ENCODE data around the gene BEGAIN. TPM values are rescaled to one million over a fixed set of nuclear protein-coding genes. Genes with fewer than 3 reads are reported as not detected.

The BEGAIN gene
- polyA plus RNA-seq, 2 of the 4 experiments (the other 2 are of a cell fraction), result 1.4 to 3.7 TPM

DNA sequence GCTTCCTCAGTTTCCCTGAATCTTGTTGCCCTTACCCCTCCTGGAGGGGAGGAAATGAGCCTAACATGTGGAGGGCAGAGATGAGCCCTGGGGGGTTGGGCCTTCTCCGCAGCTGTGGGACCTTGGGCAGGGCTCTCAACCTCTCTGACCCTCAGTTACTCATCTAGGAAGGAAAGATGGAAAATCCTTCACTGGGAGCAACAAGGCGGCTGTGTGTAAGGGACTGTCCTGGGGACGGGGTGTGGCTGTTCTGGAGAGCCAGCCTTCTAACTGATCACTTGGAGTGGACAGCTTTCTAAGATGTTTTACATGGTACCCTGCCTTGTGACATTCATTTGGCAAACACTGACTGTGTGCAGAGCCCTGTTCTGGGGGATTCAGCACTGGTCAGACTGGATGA is 14.7 kb downstream of the BEGAIN start (continued):
- TF ChIP-seq HOXB5 (CRISPR knock-in tag; IDR thresholded peaks at IDR 0.05) (no peak), EHMT2 (IDR thresholded peaks at IDR 0.05; ENCODE audit: low read depth) (no peak), RAD21 (conservative IDR thresholded peaks at IDR 0.05 in 1 of 2, IDR thresholded peaks at IDR 0.05 in 1 of 2) (no peak)

GRCh38 chr14:100571837-100572236 is 15.4 kb downstream of the BEGAIN start:
- 86% methylated on average over 14 of the region's 16 CpGs for WGBS (ENCODE audit: missing lambda C conversion rate)
- H3K9me3 ChIP-seq, result no peaks in the 10 kb centered on the region
- H3K4me2 ChIP-seq, result no peak overlapping the region
- H3K4me3 ChIP-seq, result no peak overlapping the region
- peaks cover 7% of the 10 kb centered on the region; the same call in 1 of the 3 replicates for H3K4me1 ChIP-seq
- CTCF ChIA-PET, result interaction anchor here (1.0 to 1.6 kb wide), 6 partner anchors 74 to 187 kb away, joined by 3 to 5 read pairs (median 4); no protein-coding TSS in a partner anchor
- POLR2A ChIA-PET, result no interaction called here
- no peak for ATAC-seq
- FAIRE-seq, result no peak
- no peak for DNase-seq (ENCODE audit: low read depth in 1 of 2, low spot score in 1 of 2)
- no peak for TF ChIP-seq CBX8 (IDR thresholded peaks at IDR 0.05)
- no peak for TF ChIP-seq KDM1A (IDR thresholded peaks at IDR 0.05; ENCODE audit: low read depth)
- TF ChIP-seq CEBPB (IDR thresholded peaks at IDR 0.05), result no peak
- TF ChIP-seq, protein P1, sequence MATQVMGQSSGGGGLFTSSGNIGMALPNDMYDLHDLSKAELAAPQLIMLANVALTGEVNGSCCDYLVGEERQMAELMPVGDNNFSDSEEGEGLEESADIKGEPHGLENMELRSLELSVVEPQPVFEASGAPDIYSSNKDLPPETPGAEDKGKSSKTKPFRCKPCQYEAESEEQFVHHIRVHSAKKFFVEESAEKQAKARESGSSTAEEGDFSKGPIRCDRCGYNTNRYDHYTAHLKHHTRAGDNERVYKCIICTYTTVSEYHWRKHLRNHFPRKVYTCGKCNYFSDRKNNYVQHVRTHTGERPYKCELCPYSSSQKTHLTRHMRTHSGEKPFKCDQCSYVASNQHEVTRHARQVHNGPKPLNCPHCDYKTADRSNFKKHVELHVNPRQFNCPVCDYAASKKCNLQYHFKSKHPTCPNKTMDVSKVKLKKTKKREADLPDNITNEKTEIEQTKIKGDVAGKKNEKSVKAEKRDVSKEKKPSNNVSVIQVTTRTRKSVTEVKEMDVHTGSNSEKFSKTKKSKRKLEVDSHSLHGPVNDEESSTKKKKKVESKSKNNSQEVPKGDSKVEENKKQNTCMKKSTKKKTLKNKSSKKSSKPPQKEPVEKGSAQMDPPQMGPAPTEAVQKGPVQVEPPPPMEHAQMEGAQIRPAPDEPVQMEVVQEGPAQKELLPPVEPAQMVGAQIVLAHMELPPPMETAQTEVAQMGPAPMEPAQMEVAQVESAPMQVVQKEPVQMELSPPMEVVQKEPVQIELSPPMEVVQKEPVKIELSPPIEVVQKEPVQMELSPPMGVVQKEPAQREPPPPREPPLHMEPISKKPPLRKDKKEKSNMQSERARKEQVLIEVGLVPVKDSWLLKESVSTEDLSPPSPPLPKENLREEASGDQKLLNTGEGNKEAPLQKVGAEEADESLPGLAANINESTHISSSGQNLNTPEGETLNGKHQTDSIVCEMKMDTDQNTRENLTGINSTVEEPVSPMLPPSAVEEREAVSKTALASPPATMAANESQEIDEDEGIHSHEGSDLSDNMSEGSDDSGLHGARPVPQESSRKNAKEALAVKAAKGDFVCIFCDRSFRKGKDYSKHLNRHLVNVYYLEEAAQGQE (IDR thresholded peaks at IDR 0.05), result no peak
- TF ChIP-seq RFX5 (IDR thresholded peaks at IDR 0.05), result no peak
- TF ChIP-seq CTCF (IDR thresholded peaks at IDR 0.05), result no peak
- no peak overlapping the region for H3K27ac ChIP-seq

GRCh38 chr14:100570726-100571454 is 16.3 kb downstream of the BEGAIN start:
- Histone ChIP-seq H3K9me3 (no peaks in the 10 kb centered on the region), H3K4me2 (no peak overlapping the region), H3K27ac (no peak overlapping the region), H3K4me1 (peaks cover 7% of the 10 kb centered on the region; the same call in 1 of the 3 replicates), H3K4me3 (no peak overlapping the region)
- no peak for ATAC-seq
- DNase-seq (ENCODE audit: low read depth in 1 of 2, low spot score in 1 of 2), result no peak
- WGBS (ENCODE audit: missing lambda C conversion rate), result 84% methylated on average over 21 of the region's 23 CpGs
- ChIA-PET POLR2A (no interaction called here), CTCF (interaction anchor here (1.0 to 1.6 kb wide), 9 partner anchors 9 to 185 kb away, joined by 3 to 5 read pairs (median 3); no protein-coding TSS in a partner anchor)
- no peak for FAIRE-seq
- TF ChIP-seq HOXB5 (CRISPR knock-in tag; IDR thresholded peaks at IDR 0.05) (no peak), EHMT2 (IDR thresholded peaks at IDR 0.05; ENCODE audit: low read depth) (no peak)
- TF ChIP-seq, protein P1 (IDR thresholded peaks at IDR 0.05), result peak; percentile 25; the same call in 1 of the 2 replicates

Data from A549 (cell line).